Measurements from ENCODE around the gene MAP4.
A peak's percentile ranks its signal among the peaks of the same experiment; 100 is the strongest.

Gene MAP4

DNA sequence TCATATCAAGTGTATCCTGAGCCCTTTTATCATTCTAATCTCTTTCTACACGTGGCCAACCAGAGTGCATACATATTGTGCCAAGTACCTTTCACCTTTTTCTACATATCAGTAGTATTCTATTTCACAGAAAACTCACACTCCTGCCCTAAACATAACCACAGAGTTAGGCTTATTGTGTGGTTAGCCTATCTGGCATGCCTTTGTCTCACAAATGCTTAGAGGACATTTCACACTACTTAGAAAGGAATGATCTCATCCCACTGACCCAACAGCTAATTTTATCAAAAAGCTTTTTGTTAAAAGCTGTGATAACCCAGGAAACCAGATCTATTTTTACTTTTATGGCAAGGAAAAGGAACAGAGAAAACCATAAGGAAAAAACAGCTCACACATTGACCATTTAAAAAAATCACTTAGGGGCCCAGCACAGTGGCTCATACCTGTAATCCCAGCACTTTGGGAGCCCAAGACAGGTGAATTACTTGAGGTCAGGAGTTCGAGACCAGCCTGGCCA is 17.8 kb upstream of the MAP4 start (continued):
- TF ChIP-seq ZSCAN18 (tag by site-specific recombination; IDR thresholded peaks at IDR 0.05) (no peak), INSM2 (tag by site-specific recombination; IDR thresholded peaks at IDR 0.05) (peak; percentile 93), KLF7 (tag by site-specific recombination; IDR thresholded peaks at IDR 0.05; ENCODE audit: borderline replicate concordance) (no peak), ZBTB6 (tag by site-specific recombination; IDR thresholded peaks at IDR 0.05) (no peak), ZNF558 (tag by site-specific recombination; IDR thresholded peaks at IDR 0.05) (no peak), MZF1 (tag by site-specific recombination; IDR thresholded peaks at IDR 0.05; ENCODE audit: borderline replicate concordance) (no peak), ZNF416 (tag by site-specific recombination; IDR thresholded peaks at IDR 0.05) (no peak), MEIS1 (CRISPR knock-in tag; IDR thresholded peaks at IDR 0.05; ENCODE audit: borderline replicate concordance) (no peak), PBX3 (CRISPR knock-in tag; IDR thresholded peaks at IDR 0.05) (no peak), ZNF514 (tag by site-specific recombination; IDR thresholded peaks at IDR 0.05) (no peak), AEBP2 (tag by site-specific recombination; IDR thresholded peaks at IDR 0.05; ENCODE audit: borderline replicate concordance) (no peak), ZNF138 (tag by site-specific recombination; IDR thresholded peaks at IDR 0.05; ENCODE audit: borderline replicate concordance) (no peak), ZNF292 (tag by site-specific recombination; IDR thresholded peaks at IDR 0.05; ENCODE audit: borderline replicate concordance, low read depth) (no peak), ZNF791 (tag by site-specific recombination; IDR thresholded peaks at IDR 0.05) (no peak), ZBTB7A (tag by site-specific recombination; IDR thresholded peaks at IDR 0.05; ENCODE audit: low read depth) (no peak), ZNF830 (tag by site-specific recombination; IDR thresholded peaks at IDR 0.05; ENCODE audit: low read depth) (no peak), ZNF704 (tag by site-specific recombination; IDR thresholded peaks at IDR 0.05) (no peak), ZEB2 (tag by site-specific recombination; IDR thresholded peaks at IDR 0.05) (peak; percentile 76; the same call in 1 of the 2 replicates), TRIM28 (IDR thresholded peaks at IDR 0.05; ENCODE audit: borderline replicate concordance, low read length) (peak; percentile 61; the same call in 1 of the 2 replicates), TSHZ1 (tag by site-specific recombination; IDR thresholded peaks at IDR 0.05; ENCODE audit: borderline replicate concordance) (peak; percentile 82), YY2 (tag by site-specific recombination; IDR thresholded peaks at IDR 0.05) (no peak), ZNF623 (tag by site-specific recombination; IDR thresholded peaks at IDR 0.05) (0 out of 2 replicates have a peak, but pooled peaks have one; percentile 15), ZNF530 (tag by site-specific recombination; IDR thresholded peaks at IDR 0.05; ENCODE audit: low read depth) (no peak)
- TF ChIP-seq, protein P1, sequence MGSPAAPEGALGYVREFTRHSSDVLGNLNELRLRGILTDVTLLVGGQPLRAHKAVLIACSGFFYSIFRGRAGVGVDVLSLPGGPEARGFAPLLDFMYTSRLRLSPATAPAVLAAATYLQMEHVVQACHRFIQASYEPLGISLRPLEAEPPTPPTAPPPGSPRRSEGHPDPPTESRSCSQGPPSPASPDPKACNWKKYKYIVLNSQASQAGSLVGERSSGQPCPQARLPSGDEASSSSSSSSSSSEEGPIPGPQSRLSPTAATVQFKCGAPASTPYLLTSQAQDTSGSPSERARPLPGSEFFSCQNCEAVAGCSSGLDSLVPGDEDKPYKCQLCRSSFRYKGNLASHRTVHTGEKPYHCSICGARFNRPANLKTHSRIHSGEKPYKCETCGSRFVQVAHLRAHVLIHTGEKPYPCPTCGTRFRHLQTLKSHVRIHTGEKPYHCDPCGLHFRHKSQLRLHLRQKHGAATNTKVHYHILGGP (tag by site-specific recombination; IDR thresholded peaks at IDR 0.05), result no peak
- TF ChIP-seq, protein P2, sequence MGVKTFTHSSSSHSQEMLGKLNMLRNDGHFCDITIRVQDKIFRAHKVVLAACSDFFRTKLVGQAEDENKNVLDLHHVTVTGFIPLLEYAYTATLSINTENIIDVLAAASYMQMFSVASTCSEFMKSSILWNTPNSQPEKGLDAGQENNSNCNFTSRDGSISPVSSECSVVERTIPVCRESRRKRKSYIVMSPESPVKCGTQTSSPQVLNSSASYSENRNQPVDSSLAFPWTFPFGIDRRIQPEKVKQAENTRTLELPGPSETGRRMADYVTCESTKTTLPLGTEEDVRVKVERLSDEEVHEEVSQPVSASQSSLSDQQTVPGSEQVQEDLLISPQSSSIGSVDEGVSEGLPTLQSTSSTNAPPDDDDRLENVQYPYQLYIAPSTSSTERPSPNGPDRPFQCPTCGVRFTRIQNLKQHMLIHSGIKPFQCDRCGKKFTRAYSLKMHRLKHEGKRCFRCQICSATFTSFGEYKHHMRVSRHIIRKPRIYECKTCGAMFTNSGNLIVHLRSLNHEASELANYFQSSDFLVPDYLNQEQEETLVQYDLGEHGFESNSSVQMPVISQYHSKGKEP (tag by site-specific recombination; IDR thresholded peaks at IDR 0.05), result peak; percentile 64; the same call in 1 of the 2 replicates

All from HEK293 (cell line).